Sigmoid colon (tissue), 7 donors: ENCODE results near the gene EPGN. TPM values are rescaled to one million over a fixed set of nuclear protein-coding genes. Genes with fewer than 3 reads are reported as not detected.
A peak's percentile ranks its signal among the peaks of the same experiment; 100 is the strongest.

ENCODE experiments used
- DNase-seq: peaks from one replicate; pipeline ENCODE4 v3.0.0-alpha.2; 2019
- H3K27ac ChIP-seq, 4 donors: fragments of 200-600 bp; sonication (generic); one replicate each; pipeline ENCODE4 v1.5.1; 2016 to 2019; ENCODE audit warnings: mild to moderate bottlenecking in 1 of 4
- H3K27me3 ChIP-seq, 3 donors: fragments of 200-600 bp; sonication (generic); one replicate each; pipeline ENCODE4 v1.5.1; 2019; ENCODE audit warnings: mild to moderate bottlenecking in 1 of 3
- H3K36me3 ChIP-seq, 4 donors: fragments of 200-600 bp; sonication (generic); one replicate each; pipeline ENCODE4 v1.5.1; 2016 to 2019
- H3K4me1 ChIP-seq, 4 donors: fragments of 200-600 bp; sonication (generic); one replicate each; pipeline ENCODE4 v1.5.1; 2017 to 2019
- H3K4me3 ChIP-seq, 4 donors: fragments of 200-600 bp; sonication (generic); one replicate each; pipeline ENCODE4 v1.5.1; 2017 to 2019; ENCODE audit warnings: mild to moderate bottlenecking in 2 of 4, moderate library complexity in 1 of 4
- H3K9me3 ChIP-seq, 4 donors: fragments of 200-600 bp in 3 of 4; sonication (generic) in 3 of 4; one replicate each; pipeline versions ENCODE4 v1.5.1 to v1.6.1; 2013 to 2019
- EP300 ChIP-seq, 4 donors: sonication (generic); formaldehyde crosslinking; IDR thresholded peaks; one replicate each; pipeline ENCODE4 v1.6.1; 2017; ENCODE audit warnings: antibody characterized with exemption in 4 of 4
- WGBS, 2 donors: extraction: QIAGEN DNeasy Blood & Tissue Kit; methylation state at CpG; one replicate each; pipeline ENCODE4 v1.1.7; 2013; 5-methylcytosine and 5-hydroxymethylcytosine counted together
- intact Hi-C: fragments of 100-400 bp; cut with DNase I; formaldehyde crosslinking; loops from one replicate; pipeline ENCODE4 v1.15.1; 2023
- polyA plus RNA-seq, 3 donors: library from polyadenylated mRNA; stranded (reverse); fragments of 200-250 nt; gene quantifications; one replicate each; pipeline ENCODE4 v1.2.3, GENCODE V29; 2013
- total RNA-seq, 4 donors: library from RNA; depleted of rRNA; stranded (reverse); fragments of >200 nt; gene quantifications; one replicate each; pipeline ENCODE4 v1.1.0, GENCODE V29; 2016
- TF ChIP-seq, protein P1 (sequence below), 4 experiments: fragments of 450-650 bp in 3 of 4; fragments of 200-600 bp in 1 of 4; IDR thresholded peaks; one replicate each; pipeline ENCODE4 v1.5.1; 2016 to 2019; ENCODE audit warnings: antibody characterized with exemption in 4 of 4, mild to moderate bottlenecking in 3 of 4, moderate library complexity in 2 of 4
- donor health status: healthy with polysubstance abuse.
- donor health status: Bipolar disorder and iron deficiency.
- donor health status: healthy.

Gene EPGN
- total and polyA plus RNA-seq, 7 donors, result 0.13 TPM; not detected in 6

DNA sequence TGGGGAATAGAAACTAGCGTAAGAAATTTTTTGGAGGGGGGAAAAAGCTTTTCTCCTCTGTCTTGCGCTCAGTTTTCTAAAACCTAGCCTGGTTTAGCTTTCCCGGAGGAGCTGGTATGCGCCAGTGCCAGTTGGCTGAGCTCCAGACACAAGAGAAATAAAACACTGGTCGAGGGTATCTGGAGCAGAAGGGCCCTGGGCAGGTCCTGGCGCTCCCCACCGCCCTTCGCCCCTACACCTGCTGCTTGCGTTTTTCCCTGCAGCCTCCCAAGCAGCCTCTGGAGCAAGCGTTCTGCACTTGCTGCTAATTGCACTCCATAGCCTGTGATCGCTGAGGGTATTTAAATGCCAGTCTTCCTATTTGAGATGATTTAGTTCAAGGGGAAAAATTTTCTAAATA lies 57.5 kb downstream of the EPGN start:
- Histone ChIP-seq H3K27ac (peak overlapping the region in 3 of 4 donors; percentile 66 to 85 (median 73)), H3K4me3 (peak overlapping the region; percentile 31 to 61 (median 44)), H3K27me3 (peaks cover 0 to 10% (median 0%) of the 10 kb centered on the region in 3 donors), H3K36me3 (no peaks in the 10 kb centered on the region), H3K9me3 (no peaks in the 10 kb centered on the region), H3K4me1 (peaks cover 0 to 21% (median 11%) of the 10 kb centered on the region in 4 donors)
- DNase-seq, result peak; percentile 66
- TF ChIP-seq EP300 (IDR thresholded peaks at IDR 0.05), result no peak
- TF ChIP-seq, protein P1, sequence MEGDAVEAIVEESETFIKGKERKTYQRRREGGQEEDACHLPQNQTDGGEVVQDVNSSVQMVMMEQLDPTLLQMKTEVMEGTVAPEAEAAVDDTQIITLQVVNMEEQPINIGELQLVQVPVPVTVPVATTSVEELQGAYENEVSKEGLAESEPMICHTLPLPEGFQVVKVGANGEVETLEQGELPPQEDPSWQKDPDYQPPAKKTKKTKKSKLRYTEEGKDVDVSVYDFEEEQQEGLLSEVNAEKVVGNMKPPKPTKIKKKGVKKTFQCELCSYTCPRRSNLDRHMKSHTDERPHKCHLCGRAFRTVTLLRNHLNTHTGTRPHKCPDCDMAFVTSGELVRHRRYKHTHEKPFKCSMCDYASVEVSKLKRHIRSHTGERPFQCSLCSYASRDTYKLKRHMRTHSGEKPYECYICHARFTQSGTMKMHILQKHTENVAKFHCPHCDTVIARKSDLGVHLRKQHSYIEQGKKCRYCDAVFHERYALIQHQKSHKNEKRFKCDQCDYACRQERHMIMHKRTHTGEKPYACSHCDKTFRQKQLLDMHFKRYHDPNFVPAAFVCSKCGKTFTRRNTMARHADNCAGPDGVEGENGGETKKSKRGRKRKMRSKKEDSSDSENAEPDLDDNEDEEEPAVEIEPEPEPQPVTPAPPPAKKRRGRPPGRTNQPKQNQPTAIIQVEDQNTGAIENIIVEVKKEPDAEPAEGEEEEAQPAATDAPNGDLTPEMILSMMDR (IDR thresholded peaks at IDR 0.05), result peak in 1 of 4 experiments; percentile 14
- intact Hi-C loops, result no loop called here
- WGBS, 2 donors, result 5 to 35% methylated on average over 11 of the region's 11 CpGs

Other genes with a start within 250 kb of the EPGN start
- 10 to 100 TPM in 3 of 4 donors, 1 to 10 TPM in 1; 3.9 to 29.5 (median 14.3) TPM for gene CXCL2, start 209.3 kb upstream of the EPGN start, total RNA-seq
- 10 to 100 TPM in 1 of 3 donors, 1 to 10 TPM in 2; 6.9 to 69.1 (median 7.8) TPM for gene CXCL2, start 209.3 kb upstream of the EPGN start, polyA plus RNA-seq
- 10 to 100 TPM; 13.8 to 27.1 (median 22.9) TPM for gene MTHFD2L, start 150.4 kb upstream of the EPGN start, total RNA-seq
- 10 to 100 TPM in 1 of 3 donors, 1 to 10 TPM in 2; 6.8 to 16.2 (median 9.7) TPM for gene MTHFD2L, start 150.4 kb upstream of the EPGN start, polyA plus RNA-seq
- gene EREG, start 56.7 kb downstream of the EPGN start, total RNA-seq, result 1 to 10 TPM in 3 of 4 donors, under 1 TPM in 1; 0.71 to 5.8 (median 3.0) TPM
- gene EREG, start 56.7 kb downstream of the EPGN start, polyA plus RNA-seq, result 1 to 10 TPM in 2 of 3 donors, under 1 TPM in 1; 0.92 to 3.2 (median 1.2) TPM
- 10 to 100 TPM in 3 of 4 donors, 1 to 10 TPM in 1; 1.1 to 12.5 (median 10.7) TPM for gene AREG, start 136.7 kb downstream of the EPGN start, total RNA-seq
- gene AREG, start 136.7 kb downstream of the EPGN start, polyA plus RNA-seq, result 10 to 100 TPM; 13.2 to 31.9 (median 30.3) TPM